Caco-2 (cell line): Measurements from ENCODE around the gene MXRA7. TPM values are rescaled to one million over a fixed set of nuclear protein-coding genes. Genes with fewer than 3 reads are reported as not detected.

Experiments
- BruUV-seq: library from RNA; stranded (reverse); fragments of 400-500 nt; replicated peaks from 2 replicates; lab custom pipeline; 2021; lab: Mats Ljungman, UMichigan
- CTCF ChIA-PET: fragments of 300-600 bp; sonication (Branson Sonifier 250); formaldehyde crosslinking; loops from one replicate; lab custom pipeline; 2022; ENCODE audit warnings: antibody characterized with exemption; lab: Charles Lee
- POLR2A ChIA-PET: fragments of 300-600 bp; sonication (Branson Sonifier 250); formaldehyde crosslinking; loops from one replicate; lab custom pipeline; 2022; ENCODE audit warnings: antibody characterized with exemption; lab: Charles Lee
- DNase-seq, 2 experiments: peaks; one replicate each; pipeline versions ENCODE4 v3.0.0 to v3.0.0-alpha.2; 2020 to 2022
- H3K27me3 ChIP-seq: replicated peaks from 2 replicates; pipeline ENCODE4 v1.6.0; 2011; ENCODE audit warnings: low read length; ENCODE audit not compliant: control insufficient read depth, insufficient read depth
- H3K36me3 ChIP-seq: 2 replicates; pipeline ENCODE4 v1.5.1; 2011; ENCODE audit warnings: low read length; ENCODE audit not compliant: control insufficient read depth, insufficient read depth
- H3K4me1 ChIP-seq: fragments of 250-450 bp; sonication (Bioruptor Pico); 2 replicates; pipeline ENCODE4 v1.5.1; 2020; ENCODE audit warnings: mild to moderate bottlenecking
- H3K4me3 ChIP-seq: 2 replicates; pipeline ENCODE4 v1.5.1; 2011; ENCODE audit warnings: low read depth, mild to moderate bottlenecking, control low read depth, low read length
- H3K9me3 ChIP-seq: fragments of 250-450 bp; sonication (Bioruptor Pico); 2 replicates; pipeline ENCODE4 v1.5.1; 2020; ENCODE audit warnings: mild to moderate bottlenecking, moderate library complexity
- H3K27ac Mint-ChIP-seq: one replicate; pipeline ENCODE4 v1.8.0; 2022; ENCODE audit warnings: mixed read lengths; ENCODE audit not compliant: unreplicated experiment
- H3K27me3 Mint-ChIP-seq: one replicate; pipeline ENCODE4 v1.8.0; 2022; ENCODE audit warnings: mixed read lengths; ENCODE audit not compliant: insufficient read depth, unreplicated experiment
- H3K36me3 Mint-ChIP-seq: one replicate; pipeline ENCODE4 v1.8.0; 2022; ENCODE audit warnings: mild to moderate bottlenecking, mixed read lengths; ENCODE audit not compliant: insufficient read depth, unreplicated experiment
- H3K4me1 Mint-ChIP-seq: one replicate; pipeline ENCODE4 v1.8.0; 2022; ENCODE audit warnings: low read depth, mixed read lengths; ENCODE audit not compliant: unreplicated experiment
- H3K4me3 Mint-ChIP-seq: one replicate; pipeline ENCODE4 v1.8.0; 2022; ENCODE audit warnings: mild to moderate bottlenecking, moderate library complexity, mixed read lengths; ENCODE audit not compliant: unreplicated experiment
- H3K9me3 Mint-ChIP-seq: one replicate; pipeline ENCODE4 v1.8.0; 2022; ENCODE audit warnings: mixed read lengths; ENCODE audit not compliant: unreplicated experiment
- intact Hi-C: fragments of 100-400 bp; cut with micrococcal nuclease; formaldehyde crosslinking; loops from one replicate; pipeline ENCODE4 v1.10.0; 2022; ENCODE audit not compliant: unreplicated experiment
- total RNA-seq: library from RNA; stranded (reverse); gene quantifications from 2 replicates; pipeline ENCODE4 v1.2.3, GENCODE V29; 2022
- TF ChIP-seq, protein P1 (sequence below), 2 experiments: fragments of 200-600 bp in 1 of 2; IDR thresholded peaks; 1 replicate in 1 of 2; 2 replicates in 1 of 2; pipeline versions ENCODE4 v1.5.1 to v1.8.0; 2011 to 2022; ENCODE audit warnings: antibody characterized with exemption in 1 of 2, control low read depth in 1 of 2, inconsistent platforms in 1 of 2, low read depth in 1 of 2, low read length in 1 of 2, mild to moderate bottlenecking in 1 of 2, moderate library complexity in 1 of 2; ENCODE audit not compliant: insufficient read depth in 1 of 2, severe bottlenecking in 1 of 2, unreplicated experiment in 1 of 2

MXRA7 gene
- total RNA-seq, 1 experiment from 2014 or later, result 70.2 TPM

DNA sequence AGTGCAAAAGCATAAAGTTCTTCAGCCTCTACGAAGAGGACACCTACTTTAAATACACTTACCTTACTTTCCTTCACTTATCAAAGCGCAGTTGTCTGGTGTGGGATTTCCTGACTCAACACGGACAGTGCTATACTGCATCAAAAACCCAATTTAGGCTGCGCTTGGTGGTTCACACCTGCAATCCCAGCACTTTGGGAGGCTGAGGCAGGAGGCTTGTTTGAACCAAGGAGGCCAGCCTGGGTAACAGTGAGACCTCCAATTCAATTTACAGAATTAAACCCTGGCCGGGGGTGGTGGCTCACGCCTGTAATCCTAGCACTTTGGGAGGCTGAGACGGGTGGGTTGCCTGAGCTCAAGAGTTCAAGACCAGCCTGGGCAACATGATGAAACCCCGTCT, 11.5 kb upstream of the MXRA7 start:
- Mint-ChIP-seq H3K9me3 (no peaks in the 10 kb centered on the region), H3K27me3 (no peaks in the 10 kb centered on the region), H3K4me3 (no peak overlapping the region), H3K4me1 (no peaks in the 10 kb centered on the region), H3K27ac (no peak overlapping the region), H3K36me3 (peaks cover 98% of the 10 kb centered on the region)
- H3K4me1 ChIP-seq, result no peaks in the 10 kb centered on the region; the same call in 1 of the 2 replicates
- DNase-seq, result no peak
- H3K4me3 ChIP-seq, result no peak overlapping the region
- H3K36me3 ChIP-seq, result peaks cover 3% of the 10 kb centered on the region
- ChIA-PET CTCF (no interaction called here), POLR2A (no interaction called here)
- TF ChIP-seq, protein P1, sequence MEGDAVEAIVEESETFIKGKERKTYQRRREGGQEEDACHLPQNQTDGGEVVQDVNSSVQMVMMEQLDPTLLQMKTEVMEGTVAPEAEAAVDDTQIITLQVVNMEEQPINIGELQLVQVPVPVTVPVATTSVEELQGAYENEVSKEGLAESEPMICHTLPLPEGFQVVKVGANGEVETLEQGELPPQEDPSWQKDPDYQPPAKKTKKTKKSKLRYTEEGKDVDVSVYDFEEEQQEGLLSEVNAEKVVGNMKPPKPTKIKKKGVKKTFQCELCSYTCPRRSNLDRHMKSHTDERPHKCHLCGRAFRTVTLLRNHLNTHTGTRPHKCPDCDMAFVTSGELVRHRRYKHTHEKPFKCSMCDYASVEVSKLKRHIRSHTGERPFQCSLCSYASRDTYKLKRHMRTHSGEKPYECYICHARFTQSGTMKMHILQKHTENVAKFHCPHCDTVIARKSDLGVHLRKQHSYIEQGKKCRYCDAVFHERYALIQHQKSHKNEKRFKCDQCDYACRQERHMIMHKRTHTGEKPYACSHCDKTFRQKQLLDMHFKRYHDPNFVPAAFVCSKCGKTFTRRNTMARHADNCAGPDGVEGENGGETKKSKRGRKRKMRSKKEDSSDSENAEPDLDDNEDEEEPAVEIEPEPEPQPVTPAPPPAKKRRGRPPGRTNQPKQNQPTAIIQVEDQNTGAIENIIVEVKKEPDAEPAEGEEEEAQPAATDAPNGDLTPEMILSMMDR (IDR thresholded peaks at IDR 0.05; ENCODE audit: insufficient read depth in 1 of 2, low read depth in 1 of 2, low read length in 1 of 2, severe bottlenecking in 1 of 2, unreplicated experiment in 1 of 2), result no peak
- no peaks in the 10 kb centered on the region for H3K9me3 ChIP-seq
- BruUV-seq, result no TSS peak
- intact Hi-C loops, result no loop called here
- no peaks in the 10 kb centered on the region for H3K27me3 ChIP-seq

DNA sequence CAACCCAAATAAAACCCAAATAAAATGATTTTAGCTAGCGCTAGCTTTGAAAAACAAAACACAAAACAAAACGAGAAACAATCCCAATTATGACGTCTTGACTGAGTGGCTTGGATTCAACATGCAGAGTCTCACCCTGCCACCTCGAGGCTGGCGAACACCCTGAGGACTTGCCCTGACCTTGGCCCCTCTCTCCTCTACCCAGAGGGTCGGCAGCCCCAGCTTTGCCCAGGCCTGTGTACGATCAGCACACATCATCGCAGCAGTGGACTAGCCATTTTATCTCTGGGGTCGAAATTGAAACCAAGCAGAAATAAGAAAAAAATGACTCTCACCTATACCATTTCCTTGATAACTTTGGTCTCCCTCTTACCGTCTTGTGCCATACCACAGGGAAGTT, 10.7 kb upstream of the MXRA7 start:
- peaks cover 2% of the 10 kb centered on the region for H3K4me1 Mint-ChIP-seq
- POLR2A ChIA-PET, result no interaction called here
- no peaks in the 10 kb centered on the region for H3K9me3 ChIP-seq
- no peak overlapping the region for H3K4me3 Mint-ChIP-seq
- H3K27ac Mint-ChIP-seq, result no peak overlapping the region
- H3K36me3 Mint-ChIP-seq, result peaks cover 98% of the 10 kb centered on the region
- H3K4me1 ChIP-seq, result no peaks in the 10 kb centered on the region
- H3K9me3 Mint-ChIP-seq, result no peaks in the 10 kb centered on the region
- DNase-seq, result no peak
- TF ChIP-seq, protein P1 (IDR thresholded peaks at IDR 0.05; ENCODE audit: insufficient read depth in 1 of 2, low read depth in 1 of 2, low read length in 1 of 2, severe bottlenecking in 1 of 2, unreplicated experiment in 1 of 2), result no peak
- BruUV-seq, result no TSS peak
- intact Hi-C loops, result no loop called here
- H3K27me3 ChIP-seq, result no peaks in the 10 kb centered on the region
- no peak overlapping the region for H3K4me3 ChIP-seq
- CTCF ChIA-PET, result no interaction called here
- no peaks in the 10 kb centered on the region for H3K27me3 Mint-ChIP-seq
- peaks cover 3% of the 10 kb centered on the region for H3K36me3 ChIP-seq

DNA sequence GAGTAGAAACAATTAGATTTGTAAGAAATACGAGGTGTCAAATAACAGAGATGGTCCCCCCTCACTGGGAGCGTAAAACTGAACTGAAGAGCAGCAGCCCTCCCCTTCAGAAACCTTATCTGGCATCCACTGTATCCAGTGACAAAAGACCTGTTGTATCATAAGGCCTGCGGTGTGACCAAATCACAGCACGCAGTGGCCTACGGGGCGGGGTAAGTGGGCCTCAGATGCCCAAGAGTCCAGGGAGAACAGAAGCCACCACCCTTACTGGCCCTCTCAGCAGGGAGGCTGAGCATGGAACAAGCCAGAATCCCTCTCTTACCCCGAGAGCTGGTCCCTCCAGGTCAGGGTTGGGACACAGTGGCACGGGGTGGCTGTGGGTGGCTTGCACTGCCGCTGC, 10.2 kb upstream of the MXRA7 start:
- H3K36me3 ChIP-seq, result peaks cover 5% of the 10 kb centered on the region
- CTCF ChIA-PET, result no interaction called here
- no TSS peak for BruUV-seq
- no peak for DNase-seq
- POLR2A ChIA-PET, result no interaction called here
- no peak overlapping the region for H3K27ac Mint-ChIP-seq
- TF ChIP-seq, protein P1 (IDR thresholded peaks at IDR 0.05; ENCODE audit: insufficient read depth in 1 of 2, low read depth in 1 of 2, low read length in 1 of 2, severe bottlenecking in 1 of 2, unreplicated experiment in 1 of 2), result no peak
- H3K4me3 ChIP-seq, result no peak overlapping the region
- peaks cover 98% of the 10 kb centered on the region for H3K36me3 Mint-ChIP-seq
- no peaks in the 10 kb centered on the region for H3K9me3 Mint-ChIP-seq
- H3K4me1 ChIP-seq, result no peaks in the 10 kb centered on the region
- peaks cover 6% of the 10 kb centered on the region for H3K4me1 Mint-ChIP-seq
- H3K4me3 Mint-ChIP-seq, result no peak overlapping the region
- intact Hi-C loops, result no loop called here
- no peaks in the 10 kb centered on the region for H3K27me3 Mint-ChIP-seq
- H3K9me3 ChIP-seq, result no peaks in the 10 kb centered on the region
- H3K27me3 ChIP-seq, result no peaks in the 10 kb centered on the region
